Measurements from ENCODE around the gene MRPL21.

MRPL21 gene

DNA sequence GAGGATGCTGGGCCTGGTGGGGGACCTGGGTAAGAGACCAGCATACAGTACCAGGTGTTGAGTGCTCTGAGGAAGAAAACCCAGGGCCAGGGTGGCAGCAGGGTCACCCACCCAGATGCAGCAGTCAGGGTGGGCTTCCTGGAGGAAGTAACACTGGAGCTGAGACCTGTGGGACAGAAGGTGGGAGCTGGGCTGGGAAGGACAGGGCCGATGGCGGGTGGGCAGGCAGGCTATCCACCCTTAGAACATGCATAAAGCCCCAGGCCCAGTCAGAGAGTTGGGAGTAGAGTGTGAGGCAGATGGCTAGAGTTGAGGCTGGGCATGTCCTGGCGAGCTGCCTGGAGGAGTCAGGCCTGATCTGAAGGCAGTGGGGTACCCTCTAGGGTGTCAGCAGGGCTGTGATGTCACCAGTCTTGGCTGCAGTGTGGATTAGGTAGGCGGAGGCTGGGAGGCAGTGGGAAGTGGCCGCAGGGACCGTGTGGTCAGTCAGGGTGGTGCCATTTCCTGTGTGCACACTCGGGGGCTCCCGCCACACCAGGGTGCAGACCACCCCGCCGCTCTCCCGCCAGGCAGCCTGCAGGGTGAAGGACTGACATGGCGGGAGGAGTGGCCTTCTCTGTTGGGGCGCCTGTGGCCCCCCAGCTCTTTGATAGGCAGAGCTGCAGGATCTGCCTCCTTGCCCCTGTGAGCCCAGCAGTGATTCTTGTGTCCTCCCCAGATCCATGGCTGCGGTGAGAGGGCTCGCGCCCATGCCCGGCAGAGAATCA lies 35.4 kb upstream of the MRPL21 start:
- no peak for DNase-seq (ENCODE audit: low read depth)
- no peak overlapping the region for H3K4me3 ChIP-seq (replicated peaks; ENCODE audit: low read depth, low read length)
- TF ChIP-seq, protein P1, sequence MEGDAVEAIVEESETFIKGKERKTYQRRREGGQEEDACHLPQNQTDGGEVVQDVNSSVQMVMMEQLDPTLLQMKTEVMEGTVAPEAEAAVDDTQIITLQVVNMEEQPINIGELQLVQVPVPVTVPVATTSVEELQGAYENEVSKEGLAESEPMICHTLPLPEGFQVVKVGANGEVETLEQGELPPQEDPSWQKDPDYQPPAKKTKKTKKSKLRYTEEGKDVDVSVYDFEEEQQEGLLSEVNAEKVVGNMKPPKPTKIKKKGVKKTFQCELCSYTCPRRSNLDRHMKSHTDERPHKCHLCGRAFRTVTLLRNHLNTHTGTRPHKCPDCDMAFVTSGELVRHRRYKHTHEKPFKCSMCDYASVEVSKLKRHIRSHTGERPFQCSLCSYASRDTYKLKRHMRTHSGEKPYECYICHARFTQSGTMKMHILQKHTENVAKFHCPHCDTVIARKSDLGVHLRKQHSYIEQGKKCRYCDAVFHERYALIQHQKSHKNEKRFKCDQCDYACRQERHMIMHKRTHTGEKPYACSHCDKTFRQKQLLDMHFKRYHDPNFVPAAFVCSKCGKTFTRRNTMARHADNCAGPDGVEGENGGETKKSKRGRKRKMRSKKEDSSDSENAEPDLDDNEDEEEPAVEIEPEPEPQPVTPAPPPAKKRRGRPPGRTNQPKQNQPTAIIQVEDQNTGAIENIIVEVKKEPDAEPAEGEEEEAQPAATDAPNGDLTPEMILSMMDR (IDR thresholded peaks at IDR 0.05; ENCODE audit: low read length, missing control alignments) = no peak

GRCh38 chr11:68938088-68938487 lies 34.5 kb upstream of the MRPL21 start:
- no peak for DNase-seq (ENCODE audit: low read depth)
- H3K4me3 ChIP-seq (replicated peaks; ENCODE audit: low read depth, low read length) = no peak overlapping the region
- TF ChIP-seq, protein P1 (IDR thresholded peaks at IDR 0.05; ENCODE audit: low read length, missing control alignments) = no peak

DNA sequence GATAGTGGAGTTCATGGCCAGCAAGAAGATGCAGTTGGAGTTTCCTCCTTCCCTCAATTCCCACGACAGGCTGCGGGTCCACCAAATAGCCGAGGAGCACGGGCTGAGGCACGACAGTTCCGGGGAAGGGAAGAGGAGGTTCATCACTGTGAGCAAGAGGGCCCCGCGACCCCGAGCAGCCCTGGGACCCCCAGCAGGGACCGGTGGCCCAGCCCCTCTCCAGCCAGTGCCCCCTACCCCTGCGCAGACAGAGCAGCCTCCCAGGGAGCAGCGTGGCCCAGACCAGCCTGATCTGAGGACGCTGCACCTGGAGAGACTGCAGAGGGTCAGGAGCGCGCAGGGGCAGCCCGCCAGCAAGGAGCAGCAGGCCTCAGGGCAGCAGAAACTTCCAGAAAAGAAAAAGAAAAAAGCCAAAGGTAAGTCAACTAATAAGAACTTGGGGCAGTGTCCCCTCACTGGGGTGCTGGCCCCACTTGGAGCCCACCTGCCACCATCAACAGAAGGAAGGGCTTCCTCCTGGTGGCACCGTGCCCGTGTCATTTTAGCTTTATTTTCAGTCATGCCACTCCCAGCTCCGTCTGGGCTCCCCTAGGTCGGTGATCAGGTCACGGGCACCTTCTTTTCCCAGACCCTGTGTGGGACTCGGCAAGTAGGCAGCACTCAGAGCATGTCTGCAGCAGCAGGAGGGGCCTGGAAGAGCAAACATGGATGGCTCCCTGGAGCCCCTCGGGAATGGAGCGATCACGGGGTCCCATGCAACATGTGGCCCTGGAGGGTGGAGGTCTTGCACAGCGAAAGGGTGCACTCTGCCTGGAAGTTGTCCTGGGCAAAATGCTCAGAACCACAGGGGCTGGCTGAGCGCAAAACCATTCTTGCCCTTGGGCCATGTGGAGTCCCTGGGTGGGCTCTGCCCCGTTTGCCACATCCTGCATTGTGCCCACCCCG lies 33.3 kb upstream of the MRPL21 start:
- TF ChIP-seq, protein P1 (IDR thresholded peaks at IDR 0.05; ENCODE audit: low read length, missing control alignments) = no peak
- H3K4me3 ChIP-seq (replicated peaks; ENCODE audit: low read depth, low read length) = no peak overlapping the region
- no peak for DNase-seq (ENCODE audit: low read depth)

- no peak overlapping the region for H3K4me3 ChIP-seq (replicated peaks; ENCODE audit: low read depth, low read length)
- TF ChIP-seq, protein P1 (IDR thresholded peaks at IDR 0.05; ENCODE audit: low read length, missing control alignments) = no peak
- DNase-seq (ENCODE audit: low read depth) = no peak
Observed at GRCh38 chr11:68936358-68936636, 32.7 kb upstream of the MRPL21 start.

DNA sequence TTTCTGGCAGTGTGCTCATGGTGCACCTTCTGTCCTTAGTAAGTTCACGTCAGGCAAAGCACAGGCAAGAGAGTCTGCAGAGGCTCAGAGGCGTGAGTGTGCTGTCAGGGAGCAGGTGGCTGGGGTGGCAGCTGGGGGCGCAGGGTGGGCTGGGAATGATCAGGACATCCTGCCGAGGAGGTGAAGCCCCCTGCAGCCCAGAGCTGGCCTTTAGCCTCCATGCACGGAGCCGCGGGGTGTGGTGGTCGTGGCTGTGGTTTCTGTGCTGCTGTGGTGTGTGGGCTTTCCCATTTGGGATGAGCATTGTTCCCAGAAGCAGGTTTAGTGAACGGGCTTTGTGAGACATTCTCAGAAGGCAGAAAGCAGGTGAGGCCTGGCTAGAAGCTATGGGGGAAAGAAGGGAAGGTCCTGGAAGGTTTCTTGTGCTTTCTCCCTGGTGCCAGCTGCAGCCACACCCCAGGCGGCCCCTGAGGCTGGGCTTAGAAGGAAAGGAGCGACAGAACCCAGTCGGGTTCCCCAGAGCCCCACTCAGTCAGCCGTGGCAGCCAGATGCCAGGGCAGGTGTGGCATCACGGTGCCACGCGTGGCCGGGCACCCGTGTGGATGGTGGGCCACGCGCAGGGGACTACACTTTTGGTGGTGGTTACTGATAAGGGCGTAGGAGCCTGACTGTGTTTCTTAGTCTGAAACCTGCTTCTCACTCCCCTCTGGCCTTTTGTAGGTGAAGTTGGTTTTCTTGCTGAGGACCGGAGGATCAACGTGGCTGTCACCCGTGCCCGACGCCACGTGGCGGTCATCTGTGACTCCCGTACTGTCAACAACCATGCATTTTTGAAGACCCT lies 32.1 kb upstream of the MRPL21 start:
- no peak overlapping the region for H3K4me3 ChIP-seq (replicated peaks; ENCODE audit: low read depth, low read length)
- no peak for DNase-seq (ENCODE audit: low read depth)
- TF ChIP-seq, protein P1 (IDR thresholded peaks at IDR 0.05; ENCODE audit: low read length, missing control alignments) = no peak

DNA sequence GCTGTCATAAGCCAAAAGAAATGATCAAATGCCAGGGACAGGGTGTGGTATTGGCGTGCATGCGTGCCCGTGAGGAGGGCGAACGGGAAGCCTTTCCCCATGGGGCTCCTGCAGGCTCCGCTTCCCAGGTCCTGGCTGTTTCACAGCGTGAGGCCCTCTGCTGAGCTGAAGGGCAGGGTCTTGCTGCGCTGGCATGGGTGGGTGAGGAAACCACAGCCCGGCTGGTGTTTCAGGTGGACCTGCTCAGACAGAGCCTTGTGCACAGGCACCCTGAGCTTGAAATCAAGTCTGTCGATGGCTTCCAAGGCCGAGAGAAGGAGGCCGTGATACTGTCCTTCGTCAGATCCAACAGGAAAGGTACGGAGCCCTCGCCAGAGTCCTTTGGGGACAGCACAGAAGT lies 31.4 kb upstream of the MRPL21 start:
- TF ChIP-seq, protein P1 (IDR thresholded peaks at IDR 0.05; ENCODE audit: low read length, missing control alignments) = no peak
- no peak overlapping the region for H3K4me3 ChIP-seq (replicated peaks; ENCODE audit: low read depth, low read length)
- DNase-seq (ENCODE audit: low read depth) = no peak

Measured in fibroblast of pulmonary artery (primary cell).